ENCODE results near the gene SPRR2F.

SPRR2F gene

GRCh38 chr1:153072806-153073726, 40.2 kb downstream of the SPRR2F start:
- DNase-seq (ENCODE audit: low spot score), result no peak

- DNase-seq (ENCODE audit: low spot score), result no peak
Measured at GRCh38 chr1:153071511-153071910, 41.8 kb downstream of the SPRR2F start, which contains the start of gene SPRR2B. SPRR2B (minus strand) TSS chr1:153071611; CDS start chr1:153070839, 772 bp downstream.

- DNase-seq (ENCODE audit: low spot score), result no peak
Measured at GRCh38 chr1:153070243-153070642, 43.1 kb downstream of the SPRR2F start.

Measured in hepatic stellate cell (primary cell).